Stimulated activated CD8-positive, alpha-beta memory T cell treated with anti-CD3 and anti-CD28 coated beads, Interleukin-12 subunit alpha, Interleukin-12 subunit beta, amount 100 ng/mL, for 1 hour (primary cell): Measurements from ENCODE around the gene RFC5.
A peak's percentile ranks its signal among the peaks of the same experiment; 100 is the strongest.
"Not testable (repeated sequence)": the region's sequence is repeated elsewhere in the genome, so short reads cannot be mapped to it uniquely, and the experiment has no call there.

ENCODE experiments used
- DNase-seq: peaks from one replicate; pipeline ENCODE4 v3.0.0-alpha.2; 2020; ENCODE audit warnings: low read depth

Gene RFC5

GRCh38 chr12:118052324-118053070, 36.0 kb downstream of the RFC5 start:
- no peak for DNase-seq

GRCh38 chr12:118053071-118053985, 36.8 kb downstream of the RFC5 start:
- DNase-seq, result no peak

- DNase-seq, result peak; percentile 47
Measured at GRCh38 chr12:118055144-118055557, 38.6 kb downstream of the RFC5 start.

GRCh38 chr12:118055865-118056773, 39.6 kb downstream of the RFC5 start:
- DNase-seq, result no peak

GRCh38 chr12:118058227-118058626, 41.7 kb downstream of the RFC5 start:
- DNase-seq, result no peak

- no peak for DNase-seq
Measured at GRCh38 chr12:118058881-118059280, 42.4 kb downstream of the RFC5 start.

GRCh38 chr12:118059341-118060191, 43.1 kb downstream of the RFC5 start:
- DNase-seq, result no peak

- no peak for DNase-seq
Measured at GRCh38 chr12:118060301-118061010, 44.0 kb downstream of the RFC5 start.

- DNase-seq, result peak; percentile 42
Measured at GRCh38 chr12:118061011-118061872, 44.7 kb downstream of the RFC5 start, which contains the start of gene WSB2. TSS of gene WSB2 (minus strand) at chr12:118061179. CDS start at chr12:118061048, 131 bp downstream.

GRCh38 chr12:118061873-118062843, 45.7 kb downstream of the RFC5 start:
- DNase-seq, result no peak

GRCh38 chr12:118063576-118064391, 47.3 kb downstream of the RFC5 start:
- DNase-seq, result no peak

GRCh38 chr12:118064608-118065007, 48.1 kb downstream of the RFC5 start:
- DNase-seq, result no peak

- DNase-seq, result no peak
Measured at GRCh38 chr12:118065380-118065779, 48.9 kb downstream of the RFC5 start.

- DNase-seq, result no peak
Measured at GRCh38 chr12:118068445-118068844, 51.9 kb downstream of the RFC5 start.

- no peak for DNase-seq
Measured at GRCh38 chr12:118070650-118071049, 54.1 kb downstream of the RFC5 start.

- DNase-seq, result no peak
Measured at GRCh38 chr12:118073768-118074167, 57.3 kb downstream of the RFC5 start.

- not testable (repeated sequence) for DNase-seq
Measured at GRCh38 chr12:118081521-118081920, 65.0 kb downstream of the RFC5 start.
